DOHH2 (cell line): Measurements from ENCODE around the gene MRPL27.

ENCODE experiments used
- CTCF ChIP-seq: fragments of 200-600 bp; sonication (generic); IDR thresholded peaks from one replicate; pipeline ENCODE4 v1.5.1; 2014; ENCODE audit warnings: antibody characterized with exemption, mild to moderate bottlenecking, low read depth, low read length; ENCODE audit not compliant: poor library complexity, severe bottlenecking
- EZH2phosphoT487 ChIP-seq: fragments of 200-600 bp; sonication (generic); IDR thresholded peaks from 2 replicates; pipeline ENCODE4 v1.6.1; 2017; ENCODE audit warnings: borderline replicate concordance, mild to moderate bottlenecking, antibody characterized with exemption, low read length, moderate library complexity, mixed read lengths

- TF ChIP-seq CTCF (no peak), EZH2phosphoT487 (no peak)
These were observed 50.7 kb downstream of the MRPL27 start for GRCh38 chr17:50322271-50322670.
